K562 (cell line): ENCODE results near the gene MRPL58. TPM values are rescaled to one million over a fixed set of nuclear protein-coding genes. Genes with fewer than 3 reads are reported as not detected.

ENCODE experiments used
- CBX8 ChIP-seq: fragments of 200-600 bp; sonication (generic); IDR thresholded peaks from 2 replicates; pipeline ENCODE4 v1.6.1; 2012; ENCODE audit warnings: borderline replicate concordance, mixed run types, low read depth, mild to moderate bottlenecking, moderate library complexity, mixed read lengths, low read length, control low read depth, inconsistent platforms; ENCODE audit not compliant: poor library complexity, severe bottlenecking; ENCODE audit errors: extremely low read depth
- CHAMP1 ChIP-seq: fragments of 450-650 bp; IDR thresholded peaks from 2 replicates; pipeline ENCODE4 v1.6.1; 2016; ENCODE audit warnings: mild to moderate bottlenecking
- EWSR1 ChIP-seq: fragments of 450-650 bp; IDR thresholded peaks from 2 replicates; pipeline ENCODE4 v1.6.1; 2018; ENCODE audit warnings: borderline replicate concordance, mild to moderate bottlenecking, low read depth, moderate library complexity; ENCODE audit not compliant: partially characterized antibody
- FOXK1 ChIP-seq: sonication (generic); formaldehyde crosslinking; IDR thresholded peaks from 2 replicates; pipeline ENCODE4 v1.8.0; 2022; ENCODE audit warnings: missing genetic modification reagents, mild to moderate bottlenecking, borderline replicate concordance
- FUS ChIP-seq: fragments of 200-400 bp; formaldehyde crosslinking; optimal IDR thresholded peaks from 2 replicates; pipeline ENCODE3; 2017; ENCODE audit warnings: low read depth, low read length
- GATA2 ChIP-seq: sonication (generic); formaldehyde crosslinking; IDR thresholded peaks from 2 replicates; pipeline ENCODE4 v1.4.0; 2020; ENCODE audit warnings: mild to moderate bottlenecking, missing genetic modification reagents
- HIVEP1 ChIP-seq: fragments of 250-450 bp; sonication (Bioruptor Pico); IDR thresholded peaks from 2 replicates; pipeline ENCODE4 v1.4.0; 2020; ENCODE audit warnings: mild to moderate bottlenecking
- RFX1 ChIP-seq: fragments of 450-650 bp; IDR thresholded peaks from 2 replicates; pipeline ENCODE4 v1.6.1; 2016; ENCODE audit warnings: mild to moderate bottlenecking, moderate library complexity
- SAFB2 ChIP-seq: fragments of 200-400 bp; formaldehyde crosslinking; IDR thresholded peaks from 2 replicates; pipeline ENCODE4 v1.6.1; 2018; ENCODE audit warnings: borderline replicate concordance, low read length, low read depth, moderate library complexity; ENCODE audit not compliant: severe bottlenecking
- SIN3A ChIP-seq, 2 experiments: fragments of 150-350 bp in 1 of 2; IDR thresholded peaks; 2 replicates each; pipeline ENCODE4 v1.6.1; 2011 to 2016; ENCODE audit warnings: borderline replicate concordance in 2 of 2, low read depth in 2 of 2, low read length in 2 of 2, mild to moderate bottlenecking in 2 of 2, moderate library complexity in 2 of 2; ENCODE audit not compliant: control insufficient read depth in 1 of 2
- YBX1 ChIP-seq: fragments of 450-650 bp; IDR thresholded peaks from 2 replicates; pipeline ENCODE4 v1.7.1; 2016; ENCODE audit warnings: mild to moderate bottlenecking
- ZFX ChIP-seq: sonication (generic); formaldehyde crosslinking; IDR thresholded peaks from 2 replicates; pipeline ENCODE4 v1.8.0; 2022; ENCODE audit warnings: mild to moderate bottlenecking, missing genetic modification reagents, moderate library complexity
- ZKSCAN1 ChIP-seq: fragments of 150-350 bp; IDR thresholded peaks from 2 replicates; pipeline ENCODE4 v1.6.1; 2016; ENCODE audit warnings: low read depth, low read length
- ZMIZ1 ChIP-seq, 2 experiments: fragments of 150-350 bp in 1 of 2; IDR thresholded peaks; 2 replicates each; pipeline ENCODE4 v1.6.1; 2012 to 2016; ENCODE audit warnings: low read depth in 2 of 2, low read length in 2 of 2, mild to moderate bottlenecking in 1 of 2, moderate library complexity in 1 of 2
- ZNF76 ChIP-seq: fragments of 250-450 bp; sonication (Bioruptor Pico); IDR thresholded peaks from 2 replicates; pipeline ENCODE4 v1.4.0; 2020; ENCODE audit warnings: mild to moderate bottlenecking, moderate library complexity, borderline replicate concordance
- polyA plus RNA-seq, 8 experiments: library from polyadenylated mRNA; depleted of rRNA in 4 of 8; stranded (reverse) in 5 of 8; unstranded in 3 of 8; fragments of >200 nt; fragmentation: Nextera tagmentation in 2 of 8; fragmentation: Illumina TruSeq in 1 of 8; extraction: Ambion mirVana in 2 of 8; extraction: Trizol in 1 of 8; gene quantifications; 2 replicates each; pipeline versions ENCODE4 v1.2.1 to v1.2.3, GENCODE V29; 2011 to 2014; ENCODE audit warnings: inconsistent platforms in 1 of 8, missing spikeins in 1 of 8
- total RNA-seq, 7 experiments: library from RNA; depleted of rRNA in 6 of 7; stranded (reverse); fragments of >200 nt in 6 of 7; fragmentation: Illumina TruSeq in 2 of 7; extraction: Trizol in 2 of 7; gene quantifications; 2 replicates each; pipeline versions ENCODE4 v1.2.1 to v1.2.3, GENCODE V29; 2011 to 2021; ENCODE audit warnings: low replicate concordance in 1 of 7

Gene MRPL58
- total and polyA plus RNA-seq, 9 of the 15 experiments (the other 6 are each of a cell fraction or from before 2014, with no cell fraction given), result 30.8 to 107 (median 72.4) TPM

GRCh38 chr17:75046407-75047289 lies 34.2 kb downstream of the MRPL58 start, which contains the start of the genes ATP5PD and KCTD2 (continued):
- TF ChIP-seq CHAMP1, result no peak
- TF ChIP-seq ZFX (CRISPR knock-in tag), result peak; percentile 55
- TF ChIP-seq FUS, result no peak
- peak; percentile 12 to 63; a peak in 2 of 4 replicates for TF ChIP-seq SIN3A (IDR thresholded peaks at IDR 0.05; ENCODE audit: borderline replicate concordance in 2 of 2, control insufficient read depth in 1 of 2, low read depth in 2 of 2, low read length in 2 of 2)
- TF ChIP-seq ZNF76 (CRISPR knock-in tag), result peak; percentile 50; the same call in 1 of the 2 replicates
- no peak for TF ChIP-seq YBX1
- no peak for TF ChIP-seq HIVEP1 (CRISPR knock-in tag)
- TF ChIP-seq EWSR1, result no peak
- no peak; the same call in 1 of the 2 replicates for TF ChIP-seq ZKSCAN1
- peak; percentile 90; the same call in 1 of the 2 replicates for TF ChIP-seq FOXK1 (CRISPR knock-in tag)
- no peak for TF ChIP-seq SAFB2
- no peak for TF ChIP-seq GATA2 (CRISPR knock-in tag)
- no peak for TF ChIP-seq CBX8
- no peak for TF ChIP-seq RFX1
- no peak; a peak in 1 of 4 replicates for TF ChIP-seq ZMIZ1 (IDR thresholded peaks at IDR 0.05; ENCODE audit: low read depth in 2 of 2, low read length in 2 of 2)
